Measurements from ENCODE around the gene ABCC8.

The ABCC8 gene

GRCh38 chr11:17476317-17477083, at the start of gene ABCC8:
Gene ABCC8, minus strand, starts transcription at chr11:17476845. Its CDS starts 69 bp downstream, at chr11:17476776.
- DNase-seq, result no peak

- DNase-seq, result no peak
Measured at GRCh38 chr11:17526326-17526725, 49.7 kb upstream of the ABCC8 start.

- no peak for DNase-seq
Measured at GRCh38 chr11:17525570-17525969, 48.9 kb upstream of the ABCC8 start.

GRCh38 chr11:17524221-17524620, 47.6 kb upstream of the ABCC8 start:
- DNase-seq, result no peak

GRCh38 chr11:17522655-17523054, 46.0 kb upstream of the ABCC8 start:
- DNase-seq, result no peak

GRCh38 chr11:17521106-17521900, 44.7 kb upstream of the ABCC8 start:
- DNase-seq, result no peak

- DNase-seq, result no peak
Measured at GRCh38 chr11:17519061-17519885, 42.6 kb upstream of the ABCC8 start.

- DNase-seq, result no peak
Measured at GRCh38 chr11:17518366-17518765, 41.7 kb upstream of the ABCC8 start.

GRCh38 chr11:17517186-17517585, 40.5 kb upstream of the ABCC8 start:
- no peak for DNase-seq

GRCh38 chr11:17516551-17517150, 40.0 kb upstream of the ABCC8 start:
- DNase-seq, result no peak

GRCh38 chr11:17515443-17516176, 39.0 kb upstream of the ABCC8 start:
- no peak for DNase-seq

- no peak for DNase-seq
Measured at GRCh38 chr11:17514476-17514875, 37.8 kb upstream of the ABCC8 start.

- no peak for DNase-seq
Measured at GRCh38 chr11:17513853-17514252, 37.2 kb upstream of the ABCC8 start.

GRCh38 chr11:17512101-17512500, 35.5 kb upstream of the ABCC8 start:
- DNase-seq, result no peak

GRCh38 chr11:17511571-17511970, 34.9 kb upstream of the ABCC8 start:
- DNase-seq, result no peak

- no peak for DNase-seq
Measured at GRCh38 chr11:17510507-17511206, 34.0 kb upstream of the ABCC8 start.

GRCh38 chr11:17508791-17509190, 32.1 kb upstream of the ABCC8 start:
- DNase-seq, result no peak

GRCh38 chr11:17508306-17508705, 31.7 kb upstream of the ABCC8 start:
- no peak for DNase-seq

- no peak for DNase-seq
Measured at GRCh38 chr11:17507773-17508172, 31.1 kb upstream of the ABCC8 start.

- DNase-seq, result no peak
Measured at GRCh38 chr11:17506942-17507341, 30.3 kb upstream of the ABCC8 start.

GRCh38 chr11:17506314-17506713, 29.7 kb upstream of the ABCC8 start:
- no peak for DNase-seq

- DNase-seq, result no peak
Measured at GRCh38 chr11:17505146-17505545, 28.5 kb upstream of the ABCC8 start.

Data from cortex of kidney (tissue), 1 donor.